Suppressor macrophage treated with lipopolysaccharide for 4 hours (primary cell): ENCODE measurements around the gene MRPL43.

Experiments
- DNase-seq: peaks from one replicate; pipeline ENCODE4 v3.0.0-alpha.2; 2020

MRPL43 gene

DNA sequence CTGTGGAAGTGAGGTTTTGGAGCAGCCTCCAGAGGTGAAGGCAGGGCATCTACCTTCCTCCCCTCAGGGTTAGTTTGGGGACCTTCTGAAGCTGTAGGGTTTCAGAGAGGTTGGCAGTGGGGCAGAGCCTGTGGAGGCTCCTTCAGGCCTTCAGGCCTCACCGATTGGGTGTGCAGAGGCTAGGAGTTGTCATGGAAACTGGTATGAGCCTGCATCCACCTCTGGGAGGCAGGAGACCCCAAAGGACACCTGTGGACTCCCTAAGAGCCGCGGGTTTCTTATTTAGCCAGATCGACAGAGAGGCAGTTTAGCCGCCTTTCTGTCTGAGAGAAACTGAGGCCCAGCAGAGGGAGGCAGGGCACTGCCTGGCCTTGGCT, 14.3 kb upstream of the MRPL43 start:
- DNase-seq = no peak

DNA sequence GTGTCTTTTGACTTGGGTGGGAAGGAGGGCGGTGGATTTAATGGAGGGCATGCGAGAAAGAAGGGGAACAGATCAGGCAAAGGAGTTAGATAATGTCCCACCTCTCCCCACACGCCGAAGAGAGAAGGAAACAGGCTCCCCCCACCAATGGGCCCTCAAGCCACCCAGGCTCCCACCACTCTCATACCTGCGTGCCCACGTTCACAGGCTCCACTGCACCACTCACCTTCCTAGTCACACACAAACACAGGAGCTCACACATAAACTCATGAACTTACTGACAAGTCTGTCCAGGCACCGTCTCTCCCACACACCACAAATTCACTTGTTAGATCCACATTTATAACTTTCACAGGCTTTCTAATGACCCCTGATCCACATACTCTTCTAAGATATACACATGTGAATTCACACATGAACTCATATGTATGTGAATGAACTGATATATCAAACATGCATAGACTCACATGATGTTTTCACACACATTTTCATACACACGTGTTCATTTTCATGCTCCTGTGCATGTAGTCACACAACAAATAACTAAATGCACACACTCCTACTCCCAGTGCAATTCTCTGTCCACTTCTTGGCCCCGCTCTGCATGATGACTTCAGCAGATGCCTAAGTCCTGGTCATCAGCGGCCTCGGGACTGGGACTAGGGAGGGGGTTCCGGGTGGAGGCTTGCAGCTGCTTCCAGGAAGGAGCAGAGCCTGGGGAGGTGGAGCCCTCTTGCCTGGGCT, 13.8 kb upstream of the MRPL43 start:
- peak; percentile 84 for DNase-seq

DNA sequence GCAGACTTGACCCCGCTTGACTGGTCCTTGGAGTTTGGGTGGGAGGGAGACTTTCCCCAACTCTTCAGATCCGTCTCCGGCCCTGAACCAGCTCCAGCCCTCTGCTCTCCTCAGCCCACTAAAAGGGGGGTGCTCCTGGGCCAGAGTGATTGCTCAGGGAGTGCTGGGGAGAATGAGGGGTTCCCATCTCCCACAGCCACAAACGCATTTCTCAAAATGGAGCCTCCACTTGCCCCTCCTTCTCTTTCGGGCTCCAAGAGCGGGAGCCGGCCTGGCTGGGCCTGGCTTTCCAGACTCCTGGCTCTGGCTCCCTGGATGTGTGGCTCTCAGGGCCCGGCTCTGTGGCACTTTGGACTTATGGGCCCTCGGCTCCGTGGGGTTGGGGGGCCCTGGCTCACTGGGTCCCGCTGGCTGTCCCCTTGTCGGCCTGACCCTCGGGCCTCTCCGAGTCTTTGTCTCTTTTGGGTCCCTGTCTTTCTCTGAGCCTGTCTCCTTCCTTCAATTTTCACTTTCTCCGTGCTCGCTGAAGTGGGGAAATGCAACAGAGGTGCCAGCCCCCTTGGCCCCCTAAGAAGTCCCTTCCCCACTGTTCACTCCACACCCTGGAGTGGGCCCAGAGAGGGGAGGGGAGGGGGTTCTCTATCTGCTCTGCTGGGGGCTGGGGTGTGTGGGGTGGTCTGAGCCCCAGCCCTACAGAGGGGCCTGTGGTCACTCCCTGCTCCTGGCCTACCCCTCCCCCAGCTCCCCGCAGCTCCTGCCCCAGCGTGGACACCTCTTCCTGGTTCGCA, 13.0 kb upstream of the MRPL43 start:
- peak; percentile 23 for DNase-seq

DNA sequence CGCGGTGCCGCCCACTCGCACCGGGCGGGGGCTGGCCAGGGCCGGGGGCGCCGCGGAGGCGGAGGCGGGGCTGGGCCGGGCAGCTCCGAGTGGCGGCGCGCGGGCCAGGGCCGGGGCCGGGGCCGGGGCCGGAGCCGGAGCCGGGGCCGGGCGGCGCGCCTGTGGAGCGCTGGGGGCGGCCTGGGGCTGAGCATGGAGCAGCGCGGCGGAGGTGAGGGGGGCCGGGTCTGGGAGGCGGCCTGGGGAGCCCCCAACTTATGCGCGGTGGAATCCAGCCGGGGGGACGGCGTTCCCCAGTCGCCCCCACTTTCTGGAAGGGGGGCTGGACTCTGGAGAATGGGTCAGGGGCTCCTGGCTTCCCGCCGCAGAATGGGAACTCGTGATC, 12.4 kb upstream of the MRPL43 start, which contains the start of gene LZTS2:
TSS of gene LZTS2 (plus strand) at position 67 of the 385 bp plus-strand sequence. CDS start 2,731 bp downstream, outside the sequence.
- no peak for DNase-seq

DNA sequence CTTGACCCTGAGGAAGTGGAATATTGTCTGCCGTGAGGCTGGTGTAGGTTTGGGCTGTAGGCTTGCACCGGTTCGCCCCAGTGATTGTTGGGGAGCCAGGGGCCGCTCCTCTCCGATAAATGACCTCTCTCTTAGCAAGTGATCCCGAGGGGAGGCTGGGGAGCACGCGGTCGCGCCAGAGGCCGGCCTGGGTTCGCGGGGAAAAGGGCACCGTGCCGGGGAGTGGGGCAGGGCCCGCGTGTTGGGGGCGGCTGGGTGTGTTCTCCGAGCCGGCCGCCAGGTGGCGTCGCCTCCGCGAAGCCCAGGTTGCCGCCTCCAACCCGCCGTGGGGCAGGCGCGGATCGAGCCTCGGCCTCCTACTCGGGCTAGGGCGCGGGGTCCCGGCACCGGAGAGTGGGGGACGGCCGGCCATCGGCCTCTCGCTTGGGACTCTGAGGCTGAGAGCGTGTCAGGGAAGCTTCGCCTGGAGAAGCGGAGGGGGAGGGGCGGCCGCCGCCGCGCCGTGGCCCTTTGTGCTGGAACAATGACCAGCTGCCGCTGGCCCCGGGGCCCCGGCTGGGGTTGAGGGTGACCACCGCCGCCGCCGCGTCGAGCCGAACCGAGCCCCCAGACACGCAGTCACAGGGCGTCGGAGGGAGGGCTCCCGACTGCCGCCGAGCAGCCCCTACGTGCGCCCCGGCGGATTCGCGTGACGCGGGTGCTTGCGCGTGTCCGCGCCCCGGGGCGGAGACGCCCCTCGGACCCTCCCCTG, 11.9 kb upstream of the MRPL43 start:
- DNase-seq = peak; percentile 84

DNA sequence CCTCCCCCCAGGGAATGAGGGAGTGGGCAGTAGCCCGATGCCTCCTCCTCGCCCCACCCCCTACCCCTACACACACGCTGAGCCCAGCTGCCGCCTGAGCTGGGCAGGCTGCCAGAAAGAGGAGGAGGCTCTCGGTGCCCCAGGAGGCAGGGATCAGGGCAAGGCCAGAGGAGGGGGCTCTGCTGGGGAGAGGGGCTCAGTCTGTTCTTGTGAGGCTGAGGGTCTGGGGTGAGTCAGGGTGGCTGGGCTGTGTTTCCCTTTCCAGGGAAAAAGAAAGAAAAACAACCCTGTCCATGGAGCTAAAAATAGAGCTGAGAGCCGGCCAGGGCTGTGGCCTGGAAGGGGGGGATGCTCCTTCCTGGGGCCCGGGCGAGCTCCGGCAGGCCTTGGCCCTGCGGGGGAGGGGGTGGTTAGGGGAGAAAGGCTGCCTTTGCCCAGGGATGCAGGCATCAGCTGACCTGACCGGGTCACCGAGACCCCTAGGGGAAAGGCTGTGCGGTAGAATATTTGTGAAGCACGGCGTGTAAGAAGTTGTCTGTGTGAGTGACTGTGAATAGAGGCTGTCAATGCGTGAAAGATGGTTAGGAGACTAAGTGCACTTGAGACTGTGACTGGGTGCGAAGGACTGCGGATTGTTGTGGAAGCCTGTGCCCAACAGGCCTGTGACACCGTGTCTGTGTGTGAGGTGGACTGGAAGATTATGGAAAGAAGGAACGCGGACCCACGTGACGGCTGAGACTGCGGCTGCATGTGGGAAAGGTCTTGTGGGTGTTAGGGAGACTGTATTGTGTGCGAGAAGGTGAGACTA, 11.1 kb upstream of the MRPL43 start:
- peak; percentile 73 for DNase-seq

DNA sequence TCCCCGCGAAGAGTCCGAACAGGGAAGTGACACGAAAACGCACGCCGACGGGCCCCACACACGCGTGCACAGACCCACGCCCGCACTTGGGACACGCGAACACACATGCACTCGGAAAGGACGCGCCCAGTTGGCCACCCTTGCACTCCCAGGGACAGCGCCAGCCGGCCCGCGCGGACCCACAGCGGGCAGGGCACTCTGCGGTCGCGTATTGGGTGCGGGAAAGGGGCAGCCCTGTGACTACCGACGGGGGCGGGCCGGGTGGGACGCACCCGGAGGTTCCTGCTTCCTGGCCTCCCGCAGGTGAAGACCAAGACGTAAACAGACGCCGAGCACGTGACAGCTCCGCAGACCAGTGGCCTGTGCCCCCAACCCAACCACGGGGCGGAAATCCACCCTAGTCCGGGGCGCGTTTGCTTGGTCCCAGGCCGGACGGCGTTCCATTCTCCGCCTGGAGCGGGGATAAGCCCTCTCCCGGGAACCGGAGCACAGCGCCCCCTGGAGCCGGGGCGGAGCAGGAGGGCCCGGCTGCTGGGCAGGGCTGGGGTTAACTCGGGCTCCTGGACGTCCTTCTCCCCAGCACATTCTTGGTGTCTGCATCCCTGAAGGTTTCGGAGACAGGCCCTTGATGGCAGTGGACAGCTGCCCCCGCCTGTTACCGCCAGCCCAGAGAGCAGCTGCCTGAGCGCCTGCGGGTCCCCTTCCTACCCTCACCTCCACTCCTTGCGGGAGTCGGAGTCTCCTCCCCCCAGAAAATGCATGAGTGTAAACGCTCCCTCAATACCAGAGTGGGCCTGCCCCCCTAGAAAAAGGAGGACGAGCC, 10.3 kb upstream of the MRPL43 start:
- peak; percentile 91 for DNase-seq

DNA sequence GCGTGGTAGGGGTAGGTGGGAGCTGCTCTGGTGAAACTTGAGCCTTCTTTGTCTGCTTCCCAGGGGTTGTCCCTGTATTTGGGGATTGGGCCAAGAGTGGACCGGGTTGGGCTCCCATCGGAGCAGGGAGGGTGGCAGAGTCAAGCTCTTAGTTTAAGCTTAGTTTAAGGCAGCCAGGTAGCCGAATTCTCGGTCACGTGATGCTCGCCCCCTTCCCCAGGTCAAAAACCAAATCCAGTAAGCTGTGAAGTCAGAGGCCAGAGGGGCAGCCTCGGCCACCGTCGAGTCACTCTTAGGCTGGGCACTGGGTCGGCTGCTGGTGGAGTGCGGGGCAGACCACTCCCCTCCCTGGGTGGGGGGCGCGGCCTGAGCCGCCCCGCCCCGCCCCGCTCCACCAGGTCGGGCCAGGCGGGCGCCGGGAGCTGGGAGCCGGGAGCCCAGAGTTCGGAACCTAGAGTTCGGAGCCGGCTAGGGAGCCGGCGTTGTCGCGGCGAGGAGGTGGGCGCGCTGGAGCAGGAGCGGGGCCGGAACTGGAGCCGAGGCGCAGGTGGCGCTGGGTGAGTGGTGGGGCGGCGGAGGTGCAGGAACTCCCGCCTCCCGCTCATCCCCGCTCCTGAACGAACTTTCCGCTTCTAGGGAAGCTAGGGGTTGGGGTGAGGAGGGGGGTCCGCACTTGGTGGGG, 9.5 kb upstream of the MRPL43 start:
- peak; percentile 18 for DNase-seq

DNA sequence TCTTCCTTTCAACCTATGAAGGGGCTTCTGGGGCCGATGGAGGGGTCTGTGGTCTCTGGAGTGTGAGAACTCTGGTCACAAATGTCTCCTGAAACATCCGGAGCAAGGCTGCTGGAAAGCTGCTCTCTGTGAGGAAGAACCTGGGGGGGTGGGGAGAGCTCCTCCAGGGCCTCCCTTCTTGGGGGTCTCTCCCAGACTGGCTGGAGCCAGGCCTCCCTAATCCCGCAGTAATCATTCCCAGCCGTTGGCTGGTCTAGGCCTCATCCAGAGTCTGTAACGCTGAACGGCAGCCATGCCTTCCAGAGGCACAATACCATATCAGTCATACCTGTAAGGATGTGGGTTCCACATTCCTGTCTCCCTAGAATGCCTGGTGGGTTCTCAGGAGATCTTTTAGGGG, 7.9 kb upstream of the MRPL43 start:
- no peak for DNase-seq

DNA sequence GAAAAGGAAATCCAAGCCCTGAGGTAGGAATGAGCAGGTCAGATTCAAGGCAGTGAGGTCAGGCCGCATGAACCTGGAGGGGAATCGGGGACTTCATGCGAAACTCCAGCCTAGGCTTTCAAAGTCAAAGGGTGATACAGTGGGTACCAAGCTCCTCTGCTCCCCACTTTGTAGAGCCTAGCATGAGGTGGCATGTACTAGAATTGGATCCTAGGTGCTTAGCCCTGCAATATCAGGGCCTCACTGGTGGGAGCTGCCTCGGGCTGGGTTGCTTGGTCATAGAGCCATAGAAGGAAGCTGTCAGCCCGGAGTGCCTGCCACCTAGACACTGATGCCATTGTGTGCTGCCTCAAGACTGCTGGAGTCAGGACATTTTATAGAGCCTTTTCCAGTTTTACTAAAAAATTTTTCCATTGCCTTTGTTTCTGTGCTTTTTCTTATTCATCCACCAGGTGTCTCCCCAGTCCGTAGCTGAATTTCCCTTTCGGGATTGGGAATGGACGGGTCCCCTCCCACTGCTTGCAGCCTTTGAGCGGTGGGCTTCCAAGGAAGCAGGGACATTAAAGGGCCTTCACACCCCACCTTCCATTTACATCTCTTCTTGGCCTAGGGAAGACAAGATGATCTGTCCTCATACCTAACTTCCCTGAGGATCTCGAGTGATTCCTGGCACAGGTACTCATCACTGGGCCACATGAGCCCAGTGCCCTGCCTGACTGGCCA, 6.8 kb upstream of the MRPL43 start:
- DNase-seq = peak; percentile 23

DNA sequence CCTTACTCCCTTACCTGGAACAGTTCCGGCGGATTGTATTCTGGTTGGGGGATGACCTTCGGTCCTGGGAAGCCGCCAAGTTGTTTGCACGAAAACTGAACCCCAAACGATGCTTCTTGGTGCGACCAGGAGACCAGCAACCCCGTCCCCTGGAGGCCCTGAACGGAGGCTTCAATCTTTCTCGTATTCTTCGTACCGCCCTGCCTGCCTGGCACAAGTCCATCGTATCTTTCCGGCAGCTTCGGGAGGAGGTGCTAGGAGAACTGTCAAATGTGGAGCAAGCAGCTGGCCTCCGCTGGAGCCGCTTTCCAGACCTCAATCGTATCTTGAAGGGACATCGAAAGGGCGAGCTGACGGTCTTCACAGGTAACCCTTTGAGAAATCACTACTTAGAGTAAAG, 1.8 kb upstream of the MRPL43 start:
- DNase-seq = no peak

DNA sequence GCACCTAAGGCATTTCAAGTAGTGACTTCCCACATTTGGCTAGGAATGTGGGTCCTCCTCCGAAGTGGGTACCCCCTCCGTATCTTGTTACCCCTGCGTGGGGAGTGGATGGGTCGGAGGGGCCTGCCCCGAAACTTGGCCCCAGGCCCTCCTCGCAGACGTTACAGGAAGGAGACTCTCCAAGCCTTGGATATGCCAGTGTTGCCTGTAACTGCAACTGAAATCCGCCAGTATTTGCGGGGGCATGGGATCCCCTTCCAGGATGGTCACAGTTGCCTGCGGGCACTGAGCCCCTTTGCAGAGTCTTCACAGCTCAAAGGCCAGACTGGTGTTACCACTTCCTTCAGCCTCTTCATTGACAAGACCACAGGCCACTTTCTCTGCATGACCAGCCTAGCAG, 869 bp upstream of the MRPL43 start:
- no peak for DNase-seq

DNA sequence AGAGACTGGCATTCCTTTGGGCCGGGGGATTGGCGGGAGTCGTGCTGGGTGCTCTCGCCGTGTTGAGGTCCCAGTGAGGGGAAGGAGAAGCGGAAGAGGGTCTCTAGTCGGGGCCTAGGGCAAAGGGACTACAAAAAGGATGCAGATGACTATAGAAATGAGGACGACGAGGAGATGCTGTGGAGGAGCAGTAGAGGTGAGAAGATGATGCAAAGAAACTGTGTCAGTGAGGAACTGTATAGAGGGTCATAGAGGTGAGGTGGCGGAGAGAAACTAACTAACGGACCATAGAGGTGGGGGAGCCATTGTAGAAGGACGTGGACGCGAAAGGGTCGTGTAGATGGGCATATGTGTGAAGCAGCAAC, 370 bp upstream of the MRPL43 start:
- DNase-seq = no peak

DNA sequence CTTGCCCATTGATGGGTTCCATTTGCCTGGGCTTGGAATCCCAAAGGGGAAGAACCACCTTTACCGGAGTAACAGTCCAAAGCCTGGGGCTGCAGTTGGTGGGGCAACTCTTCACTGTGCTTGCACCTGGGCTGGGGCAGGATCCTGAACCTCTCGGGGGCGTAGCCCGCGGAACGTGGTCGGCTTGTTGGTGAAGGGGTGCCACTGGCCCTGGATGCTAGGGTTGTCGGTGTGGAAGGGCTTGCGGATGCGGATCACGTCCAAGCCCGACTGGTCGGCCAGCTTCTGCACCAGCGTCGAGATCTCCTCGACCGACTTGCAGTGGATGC, 710 bp downstream of the MRPL43 start:
- no peak for DNase-seq

DNA sequence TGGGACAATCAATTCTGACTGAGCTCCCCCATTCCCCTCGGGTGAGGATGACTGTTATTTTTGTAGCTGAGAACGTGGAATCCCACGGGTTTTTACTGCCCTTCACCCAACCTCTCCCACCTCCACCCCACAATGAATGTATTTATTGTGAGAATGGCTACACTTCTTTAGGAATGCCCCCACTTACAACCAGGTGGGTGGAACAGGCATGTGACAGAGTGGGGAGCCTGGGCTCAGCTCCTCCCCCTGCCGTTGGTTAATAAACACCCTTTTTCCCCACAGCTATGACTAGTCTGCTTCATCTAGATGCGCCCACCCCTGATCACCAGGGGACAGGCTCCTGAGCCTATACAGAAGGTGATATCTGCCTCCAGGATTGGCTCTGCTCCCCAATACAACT, 2.0 kb downstream of the MRPL43 start:
- no peak for DNase-seq

DNA sequence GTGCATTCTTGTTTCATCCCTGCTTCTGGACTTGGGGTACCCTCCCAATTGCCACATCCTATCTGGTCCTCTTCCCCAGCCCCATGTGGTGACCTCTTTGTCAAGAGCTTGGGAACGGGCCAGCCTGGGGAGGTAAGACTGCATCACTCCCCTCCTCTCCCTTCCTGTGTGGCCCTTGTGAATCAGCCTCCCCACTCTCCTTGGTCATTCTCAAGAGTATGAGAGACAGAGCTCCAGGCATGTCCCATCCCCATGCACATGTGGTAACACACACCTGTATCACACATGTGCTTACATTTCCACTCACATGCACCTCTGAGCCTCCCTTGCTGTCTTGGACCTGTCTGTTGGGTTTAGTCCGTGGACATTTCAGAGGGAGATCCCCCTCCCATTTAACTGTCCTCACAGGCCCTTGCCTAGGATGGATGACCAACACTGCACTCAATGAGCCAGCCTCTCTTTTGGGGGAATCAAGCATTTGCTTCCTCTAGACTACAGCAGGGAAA, 2.6 kb downstream of the MRPL43 start:
- DNase-seq = no peak

DNA sequence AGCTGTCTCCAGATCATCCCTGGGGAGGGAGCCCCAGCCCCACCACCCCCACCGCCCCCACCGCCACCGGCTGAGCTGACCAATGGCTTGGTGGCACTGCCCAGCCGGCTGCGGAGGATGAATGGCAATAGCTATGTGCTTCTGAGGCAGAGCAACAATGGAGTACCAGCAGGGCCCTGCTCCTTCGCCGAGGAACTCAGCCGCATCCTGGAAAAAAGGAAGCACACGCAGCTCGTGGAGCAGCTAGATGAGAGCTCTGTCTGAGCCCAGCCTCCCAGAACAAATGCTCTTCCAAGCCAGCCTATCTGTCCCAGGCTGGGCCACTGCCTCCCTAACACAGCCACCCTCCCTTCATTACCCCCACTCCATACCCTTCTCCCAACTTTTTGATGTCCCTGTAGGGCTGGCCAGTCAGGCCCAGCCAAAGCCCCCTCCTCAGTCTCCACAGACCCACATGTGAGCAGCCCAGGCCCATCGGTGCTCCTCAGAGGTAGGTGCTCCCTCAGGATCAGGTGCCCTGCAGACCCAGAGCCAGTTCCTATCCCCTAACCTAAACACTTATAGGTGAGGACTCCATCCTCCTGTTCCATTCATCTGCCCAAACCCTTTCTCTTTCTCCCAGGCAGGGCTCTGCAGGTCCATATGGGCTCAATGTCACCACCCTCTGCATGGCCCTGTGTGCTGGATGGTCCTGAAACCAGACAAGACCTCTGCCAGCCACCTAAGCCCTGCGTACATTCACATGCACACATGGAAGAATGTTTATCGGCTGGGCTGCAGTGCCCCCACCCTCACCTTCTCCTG, 3.2 kb downstream of the MRPL43 start:
- no peak for DNase-seq

DNA sequence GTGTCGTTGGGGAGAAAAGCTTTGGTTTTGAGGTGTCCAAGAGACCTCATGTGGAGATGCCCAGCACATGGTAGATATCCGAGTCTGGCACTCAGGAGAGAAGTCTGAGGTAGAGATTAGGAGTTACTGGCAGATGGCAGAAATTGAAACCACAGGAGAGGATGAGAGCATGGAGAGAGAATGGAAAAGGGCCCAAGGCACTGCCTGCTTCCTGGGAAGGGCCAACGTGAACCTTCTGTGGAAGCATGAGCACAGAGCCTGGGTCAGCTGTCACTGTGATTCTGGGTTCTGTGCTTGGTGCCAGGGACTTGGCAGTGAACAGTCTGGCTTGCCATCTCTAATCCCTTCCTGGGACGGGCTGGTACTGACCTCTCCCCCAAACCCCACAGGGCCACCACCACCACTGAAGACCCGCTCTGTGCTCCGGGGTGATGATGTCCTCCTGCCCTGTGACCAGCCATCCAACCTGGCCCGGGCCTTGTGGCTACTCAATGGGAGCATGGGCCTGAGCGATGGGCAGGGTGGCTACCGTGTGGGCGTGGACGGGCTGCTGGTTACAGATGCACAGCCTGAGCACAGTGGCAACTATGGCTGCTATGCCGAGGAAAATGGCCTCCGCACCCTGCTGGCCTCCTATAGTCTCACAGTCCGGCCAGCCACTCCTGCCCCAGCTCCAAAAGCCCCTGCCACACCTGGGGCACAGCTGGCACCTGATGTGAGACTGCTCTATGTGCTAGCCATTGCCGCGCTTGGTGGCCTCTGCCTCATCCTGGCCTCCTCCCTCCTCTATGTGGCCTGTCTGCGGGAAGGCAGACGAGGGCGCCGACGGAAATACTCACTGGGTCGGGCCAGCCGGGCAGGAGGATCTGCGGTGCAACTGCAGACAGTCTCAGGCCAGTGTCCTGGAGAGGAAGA, 4.1 kb downstream of the MRPL43 start:
- no peak for DNase-seq
